Body of pancreas (tissue), 4 donors: ENCODE measurements around the gene LDB1. TPM values are rescaled to one million over a fixed set of nuclear protein-coding genes. Genes with fewer than 3 reads are reported as not detected.

Experiments
- ATAC-seq: fragments of 150-250 bp; one replicate; pipeline ENCODE4 v1.9.1; 2016
- DNase-seq, 4 donors: peaks; one replicate each; pipeline ENCODE4 v3.0.0-alpha.2; 2019
- H3K27ac ChIP-seq, 4 donors: fragments of 200-600 bp; sonication (generic); 1 replicate in 3 of 4; 2 replicates in 1 of 4; pipeline versions ENCODE4 v1.5.1 to v1.6.1; 2016 to 2019; ENCODE audit warnings: mild to moderate bottlenecking in 1 of 4, mixed read lengths in 1 of 4, moderate library complexity in 1 of 4
- H3K27me3 ChIP-seq, 2 donors: fragments of 200-600 bp; sonication (generic); one replicate each; pipeline ENCODE4 v1.6.0; 2016; ENCODE audit warnings: mild to moderate bottlenecking in 1 of 2
- H3K36me3 ChIP-seq, 2 donors: fragments of 200-600 bp; sonication (generic); replicated peaks in 1 of 2; 2 replicates each; pipeline ENCODE4 v1.5.1; 2016; ENCODE audit warnings: low read depth in 2 of 2; ENCODE audit not compliant: insufficient read depth in 1 of 2
- H3K4me1 ChIP-seq: fragments of 200-600 bp; sonication (generic); one replicate; pipeline ENCODE4 v1.6.0; 2016
- H3K4me3 ChIP-seq, 2 donors: fragments of 200-600 bp; sonication (generic); 1 replicate in 1 of 2; 2 replicates in 1 of 2; pipeline ENCODE4 v1.5.1; 2016 to 2019
- H3K9me3 ChIP-seq, 3 donors: fragments of 200-600 bp; sonication (generic); 1 replicate in 2 of 3; 2 replicates in 1 of 3; pipeline ENCODE4 v1.5.1; 2016
- POLR2A ChIP-seq, 3 donors: fragments of 450-650 bp; IDR thresholded peaks; one replicate each; pipeline ENCODE4 v1.6.1; 2016; ENCODE audit warnings: antibody characterized with exemption in 3 of 3, mild to moderate bottlenecking in 2 of 3
- WGBS, 2 donors: methylation state at CpG; one replicate each; pipeline ENCODE4 v1.1.5; 2017; 5-methylcytosine and 5-hydroxymethylcytosine counted together
- intact Hi-C: fragments of 100-400 bp; cut with DNase I; formaldehyde crosslinking; loops from one replicate; pipeline ENCODE4 v1.15.1; 2023
- total RNA-seq, 2 donors: library from RNA; depleted of rRNA; stranded (reverse); fragments of >200 nt; gene quantifications; one replicate each; pipeline ENCODE4 v1.1.0, GENCODE V29; 2016
- TF ChIP-seq, protein P1 (sequence below), 7 experiments: fragments of 450-650 bp in 4 of 7; fragments of 200-600 bp in 3 of 7; sonication (generic) in 3 of 7; IDR thresholded peaks; one replicate each; pipeline ENCODE4 v1.5.1; 2016 to 2019; ENCODE audit warnings: antibody characterized with exemption in 7 of 7

Gene LDB1
- total RNA-seq, 2 donors from 2014 or later, result 17.1 to 24.4 TPM

DNA sequence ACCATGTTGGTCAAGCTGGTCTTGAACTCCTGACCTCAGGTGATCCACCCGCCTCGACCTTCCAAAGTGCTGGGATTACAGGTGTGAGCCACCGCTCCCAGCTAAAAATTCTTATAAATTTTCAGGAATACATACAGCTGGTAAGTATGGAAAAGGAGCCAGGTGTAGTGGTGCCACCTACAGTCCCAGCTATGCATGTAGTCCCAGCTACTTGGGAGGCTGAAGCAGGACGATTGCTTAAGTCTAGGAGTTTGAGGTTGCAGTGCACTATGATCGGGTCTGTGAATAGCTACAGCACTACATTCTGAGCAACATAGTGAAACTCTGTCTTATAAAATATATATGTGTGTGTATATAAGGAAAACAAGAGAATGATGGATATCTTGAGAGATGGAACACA lies 19.0 kb downstream of the LDB1 start:
- H3K27ac ChIP-seq, result no peak overlapping the region
- DNase-seq (no peak), ATAC-seq (no peak)
- no peaks in the 10 kb centered on the region for H3K9me3 ChIP-seq
- TF ChIP-seq, protein P1, sequence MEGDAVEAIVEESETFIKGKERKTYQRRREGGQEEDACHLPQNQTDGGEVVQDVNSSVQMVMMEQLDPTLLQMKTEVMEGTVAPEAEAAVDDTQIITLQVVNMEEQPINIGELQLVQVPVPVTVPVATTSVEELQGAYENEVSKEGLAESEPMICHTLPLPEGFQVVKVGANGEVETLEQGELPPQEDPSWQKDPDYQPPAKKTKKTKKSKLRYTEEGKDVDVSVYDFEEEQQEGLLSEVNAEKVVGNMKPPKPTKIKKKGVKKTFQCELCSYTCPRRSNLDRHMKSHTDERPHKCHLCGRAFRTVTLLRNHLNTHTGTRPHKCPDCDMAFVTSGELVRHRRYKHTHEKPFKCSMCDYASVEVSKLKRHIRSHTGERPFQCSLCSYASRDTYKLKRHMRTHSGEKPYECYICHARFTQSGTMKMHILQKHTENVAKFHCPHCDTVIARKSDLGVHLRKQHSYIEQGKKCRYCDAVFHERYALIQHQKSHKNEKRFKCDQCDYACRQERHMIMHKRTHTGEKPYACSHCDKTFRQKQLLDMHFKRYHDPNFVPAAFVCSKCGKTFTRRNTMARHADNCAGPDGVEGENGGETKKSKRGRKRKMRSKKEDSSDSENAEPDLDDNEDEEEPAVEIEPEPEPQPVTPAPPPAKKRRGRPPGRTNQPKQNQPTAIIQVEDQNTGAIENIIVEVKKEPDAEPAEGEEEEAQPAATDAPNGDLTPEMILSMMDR (IDR thresholded peaks at IDR 0.05), result no peak
- no peak for TF ChIP-seq POLR2A (IDR thresholded peaks at IDR 0.05)
- intact Hi-C loops, result no loop called here
- H3K4me1 ChIP-seq, result no peaks in the 10 kb centered on the region
- no peaks in the 10 kb centered on the region for H3K27me3 ChIP-seq
- no peaks in the 10 kb centered on the region for H3K36me3 ChIP-seq
- no peak overlapping the region for H3K4me3 ChIP-seq
- 72 to 83% methylated on average over 5 of the region's 5 CpGs for WGBS, 2 donors

- H3K36me3 ChIP-seq, result no peaks in the 10 kb centered on the region
- no peak overlapping the region for H3K27ac ChIP-seq
- no peaks in the 10 kb centered on the region for H3K4me1 ChIP-seq
- ATAC-seq (no peak), DNase-seq (no peak)
- H3K9me3 ChIP-seq, result no peaks in the 10 kb centered on the region
- no peak overlapping the region for H3K4me3 ChIP-seq
- H3K27me3 ChIP-seq, result no peaks in the 10 kb centered on the region
- intact Hi-C loops, result no loop called here
- no peak for TF ChIP-seq POLR2A (IDR thresholded peaks at IDR 0.05)
- TF ChIP-seq, protein P1 (IDR thresholded peaks at IDR 0.05), result no peak
- 90 to 97% methylated on average over 7 of the region's 7 CpGs for WGBS, 2 donors
Observed at GRCh38 chr10:102096449-102096848, 23.7 kb downstream of the LDB1 start.

GRCh38 chr10:102090772-102091171 lies 29.4 kb downstream of the LDB1 start:
- TF ChIP-seq POLR2A (IDR thresholded peaks at IDR 0.05), result no peak
- TF ChIP-seq, protein P1 (IDR thresholded peaks at IDR 0.05), result no peak
- H3K36me3 ChIP-seq, result no peaks in the 10 kb centered on the region
- DNase-seq (no peak), ATAC-seq (no peak)
- H3K9me3 ChIP-seq, result no peaks in the 10 kb centered on the region
- H3K27ac ChIP-seq, result no peak overlapping the region
- H3K27me3 ChIP-seq, result no peaks in the 10 kb centered on the region
- no peak overlapping the region for H3K4me3 ChIP-seq
- WGBS, 2 donors, result 64 to 68% methylated on average over 2 of the region's 2 CpGs
- no peaks in the 10 kb centered on the region for H3K4me1 ChIP-seq
- intact Hi-C loops, result no loop called here

- ATAC-seq (no peak), DNase-seq (no peak)
- no peaks in the 10 kb centered on the region for H3K36me3 ChIP-seq
- TF ChIP-seq, protein P1 (IDR thresholded peaks at IDR 0.05), result no peak
- no peak for TF ChIP-seq POLR2A (IDR thresholded peaks at IDR 0.05)
- H3K27ac ChIP-seq, result no peak overlapping the region
- WGBS, 2 donors, result 93 to 96% methylated on average over 7 to 8 of the region's 8 CpGs
- intact Hi-C loops, result no loop called here
- no peaks in the 10 kb centered on the region for H3K9me3 ChIP-seq
- H3K4me3 ChIP-seq, result no peak overlapping the region
- no peaks in the 10 kb centered on the region for H3K4me1 ChIP-seq
- no peaks in the 10 kb centered on the region for H3K27me3 ChIP-seq
Observed at GRCh38 chr10:102086196-102086595, 34.0 kb downstream of the LDB1 start.

- intact Hi-C loops, result no loop called here
- ATAC-seq (no peak), DNase-seq (no peak)
- TF ChIP-seq POLR2A (IDR thresholded peaks at IDR 0.05), result no peak
- TF ChIP-seq, protein P1 (IDR thresholded peaks at IDR 0.05), result no peak
- no peak overlapping the region for H3K4me3 ChIP-seq
- WGBS, 2 donors, result 77 to 81% methylated on average over 3 of the region's 3 CpGs
- H3K36me3 ChIP-seq, result no peaks in the 10 kb centered on the region
- no peak overlapping the region for H3K27ac ChIP-seq
- no peaks in the 10 kb centered on the region for H3K27me3 ChIP-seq
- H3K9me3 ChIP-seq, result no peaks in the 10 kb centered on the region
- no peaks in the 10 kb centered on the region for H3K4me1 ChIP-seq
Observed at GRCh38 chr10:102085336-102085735, 34.8 kb downstream of the LDB1 start.
